ENCODE measurements around the gene PCGF5.
A peak's percentile ranks its signal among the peaks of the same experiment; 100 is the strongest.

Gene PCGF5

DNA sequence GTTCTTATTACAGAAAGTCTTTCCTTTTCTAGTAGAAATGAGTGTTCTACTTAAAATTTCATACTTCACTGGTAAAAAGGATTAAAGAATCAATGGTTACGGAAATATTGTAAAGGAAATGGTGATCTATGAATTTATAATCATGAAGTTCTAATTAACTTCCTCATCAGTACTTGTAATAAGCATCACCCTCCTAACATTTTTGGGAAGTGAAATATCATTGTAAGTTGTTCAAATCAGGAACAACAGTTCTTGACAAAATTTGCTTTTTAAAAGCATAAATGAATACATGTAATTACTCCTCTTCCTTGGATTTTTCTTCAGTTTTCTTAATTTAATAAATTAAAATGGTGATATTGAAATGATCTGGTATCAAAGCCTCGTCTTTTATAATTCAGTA lies 5.6 kb upstream of the PCGF5 start:
- H3K4me3 ChIP-seq (ENCODE audit: low read depth in 1 of 2, low read length in 2 of 2): no peak overlapping the region
- no peaks in the 10 kb centered on the region for H3K27me3 ChIP-seq (ENCODE audit: control insufficient read depth in 1 of 2, insufficient read depth in 2 of 2, low read length in 2 of 2)
- H3K27ac ChIP-seq (ENCODE audit: low read depth, low read length): no peak overlapping the region
- H3K4me1 ChIP-seq (ENCODE audit: insufficient read depth, low read length): no peaks in the 10 kb centered on the region
- no peaks in the 10 kb centered on the region for H3K9me3 ChIP-seq (ENCODE audit: low read length)
- no peaks in the 10 kb centered on the region for H3K36me3 ChIP-seq (ENCODE audit: insufficient read depth, low read length)
- H3K9ac ChIP-seq (ENCODE audit: low read length): no peak overlapping the region

DNA sequence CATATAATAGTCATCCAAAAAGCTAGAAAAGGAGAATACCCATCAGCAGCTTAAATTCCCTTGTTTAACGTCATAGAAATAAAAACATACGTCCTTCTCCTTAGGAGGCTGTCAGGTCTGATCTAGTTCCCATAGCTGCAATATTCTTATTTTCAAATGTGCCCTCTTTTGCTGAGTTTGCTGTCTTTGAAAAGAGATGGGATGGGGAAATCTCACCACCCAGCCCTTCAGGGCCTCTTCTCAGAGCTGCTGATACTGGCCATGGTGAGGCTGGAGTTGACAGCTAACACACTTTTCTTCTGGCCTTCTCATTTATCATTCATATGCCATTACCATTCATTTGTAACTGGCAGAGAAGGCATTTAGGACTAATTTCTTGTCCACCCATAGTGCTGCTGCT lies 5.1 kb upstream of the PCGF5 start:
- Histone ChIP-seq H3K27ac (ENCODE audit: low read depth, low read length) (no peak overlapping the region), H3K27me3 (ENCODE audit: control insufficient read depth in 1 of 2, insufficient read depth in 2 of 2, low read length in 2 of 2) (no peaks in the 10 kb centered on the region), H3K36me3 (ENCODE audit: insufficient read depth, low read length) (no peaks in the 10 kb centered on the region), H3K9me3 (ENCODE audit: low read length) (no peaks in the 10 kb centered on the region), H3K4me1 (ENCODE audit: insufficient read depth, low read length) (no peaks in the 10 kb centered on the region), H3K9ac (ENCODE audit: low read length) (no peak overlapping the region), H3K4me3 (ENCODE audit: low read depth in 1 of 2, low read length in 2 of 2) (no peak overlapping the region)

DNA sequence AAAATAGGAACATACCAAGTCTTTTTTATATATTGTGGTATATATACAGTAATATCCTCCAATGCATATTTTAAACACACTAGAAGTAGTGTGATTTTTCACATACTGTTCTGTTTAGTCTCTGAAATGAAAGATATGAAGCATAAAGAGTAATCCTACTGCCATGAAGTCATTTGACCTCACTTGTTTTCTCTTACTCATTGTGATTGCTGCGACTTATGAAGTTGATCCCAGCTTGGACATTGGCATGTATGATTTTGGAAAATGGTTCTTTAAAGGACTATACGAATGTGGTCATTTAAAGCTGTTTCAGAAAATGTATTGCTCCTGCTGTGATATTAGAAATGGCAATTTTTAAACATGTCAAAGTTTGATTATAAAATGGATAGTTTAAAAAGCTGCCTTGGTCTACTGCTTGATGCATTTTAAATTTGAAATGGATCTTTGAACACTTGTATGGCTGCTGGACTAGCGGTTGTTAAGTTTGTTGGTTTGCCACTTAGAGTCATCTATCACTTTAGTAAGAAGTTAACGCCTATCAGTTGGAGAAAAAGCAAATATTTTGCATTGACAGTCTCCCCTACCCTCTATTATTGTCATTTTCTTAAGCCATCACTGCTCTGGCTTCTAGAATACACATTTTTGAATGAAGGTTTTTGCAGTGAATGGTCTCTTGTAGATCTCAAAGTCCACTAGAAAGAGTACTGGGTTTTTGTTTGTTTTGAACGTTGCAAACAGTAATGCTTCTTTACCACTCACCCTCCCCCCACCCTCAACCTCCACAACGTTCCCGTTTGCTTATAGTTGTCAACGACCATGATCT lies 881 bp upstream of the PCGF5 start:
- H3K9me3 ChIP-seq (ENCODE audit: low read length): no peaks in the 10 kb centered on the region
- H3K9ac ChIP-seq (ENCODE audit: low read length): no peak overlapping the region
- H3K27me3 ChIP-seq (ENCODE audit: control insufficient read depth in 1 of 2, insufficient read depth in 2 of 2, low read length in 2 of 2): no peaks in the 10 kb centered on the region
- H3K27ac ChIP-seq (ENCODE audit: low read depth, low read length): peak overlapping the region; percentile 67
- peaks cover 30% of the 10 kb centered on the region for H3K4me1 ChIP-seq (ENCODE audit: insufficient read depth, low read length)
- peak overlapping the region in 1 of 2 donors; percentile 54 for H3K4me3 ChIP-seq (ENCODE audit: low read depth in 1 of 2, low read length in 2 of 2)
- H3K36me3 ChIP-seq (ENCODE audit: insufficient read depth, low read length): no peaks in the 10 kb centered on the region

DNA sequence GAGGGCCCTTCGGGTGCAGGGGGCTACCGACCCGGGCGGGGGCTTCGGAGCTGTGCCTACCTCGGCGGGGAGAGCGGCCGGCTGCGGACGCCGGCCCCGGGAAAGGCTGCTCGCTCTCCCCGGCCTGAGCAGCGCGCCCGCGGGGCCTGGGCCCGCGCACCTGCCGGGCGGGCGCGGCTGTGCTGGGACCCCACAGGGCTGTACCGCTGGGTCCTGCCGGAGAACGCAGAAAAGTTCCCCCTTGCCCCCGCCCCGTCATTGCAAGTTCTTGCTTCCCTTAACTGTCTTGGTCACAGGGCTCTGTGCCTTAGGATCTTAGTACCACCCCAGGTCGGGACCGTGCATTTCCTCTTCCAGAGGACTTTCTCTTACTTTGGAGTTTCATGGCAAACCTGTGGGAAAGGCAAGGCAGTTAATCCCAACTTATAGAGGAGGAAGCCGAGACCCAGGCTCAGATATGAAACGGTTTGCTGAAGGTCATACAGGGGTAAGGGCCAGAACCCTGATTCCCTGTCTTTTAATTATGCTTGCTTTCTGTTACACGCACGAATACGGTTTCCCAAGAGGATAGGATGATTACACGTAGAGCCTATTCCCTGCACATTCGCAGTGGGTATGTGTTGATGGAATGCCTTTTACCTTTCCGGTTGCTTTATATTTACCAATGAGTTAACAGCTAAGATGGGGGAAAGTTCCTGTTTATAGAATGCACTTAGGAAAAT lies 652 bp downstream of the PCGF5 start:
- H3K27ac ChIP-seq (ENCODE audit: low read depth, low read length): peak overlapping the region; percentile 73
- H3K9me3 ChIP-seq (ENCODE audit: low read length): no peaks in the 10 kb centered on the region
- no peaks in the 10 kb centered on the region for H3K36me3 ChIP-seq (ENCODE audit: insufficient read depth, low read length)
- no peaks in the 10 kb centered on the region for H3K27me3 ChIP-seq (ENCODE audit: control insufficient read depth in 1 of 2, insufficient read depth in 2 of 2, low read length in 2 of 2)
- peak overlapping the region; percentile 80 to 100 for H3K4me3 ChIP-seq (ENCODE audit: low read depth in 1 of 2, low read length in 2 of 2)
- peak overlapping the region; percentile 83 for H3K9ac ChIP-seq (ENCODE audit: low read length)
- peaks cover 31% of the 10 kb centered on the region for H3K4me1 ChIP-seq (ENCODE audit: insufficient read depth, low read length)

DNA sequence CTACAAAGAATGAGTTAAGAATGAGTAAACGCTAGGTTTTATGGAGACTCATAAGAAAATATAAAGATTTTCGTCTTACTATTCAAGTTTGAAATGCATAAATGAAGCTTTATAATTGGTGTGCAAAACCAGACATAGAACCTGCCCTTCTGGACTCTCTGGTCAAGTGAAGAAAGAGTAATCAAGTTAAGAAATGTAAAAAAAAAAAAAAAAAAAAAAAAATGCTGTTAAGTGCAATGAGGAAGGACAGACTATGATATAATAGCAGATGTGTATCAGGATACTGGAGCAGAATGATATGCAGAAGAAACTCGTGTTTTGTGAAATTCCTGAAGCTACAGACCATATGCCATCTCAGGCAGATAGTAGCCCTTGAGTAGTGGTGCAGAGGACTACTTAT lies 5.6 kb downstream of the PCGF5 start:
- no peak overlapping the region for H3K4me3 ChIP-seq (ENCODE audit: low read depth in 1 of 2, low read length in 2 of 2)
- peaks cover 35% of the 10 kb centered on the region for H3K4me1 ChIP-seq (ENCODE audit: insufficient read depth, low read length)

DNA sequence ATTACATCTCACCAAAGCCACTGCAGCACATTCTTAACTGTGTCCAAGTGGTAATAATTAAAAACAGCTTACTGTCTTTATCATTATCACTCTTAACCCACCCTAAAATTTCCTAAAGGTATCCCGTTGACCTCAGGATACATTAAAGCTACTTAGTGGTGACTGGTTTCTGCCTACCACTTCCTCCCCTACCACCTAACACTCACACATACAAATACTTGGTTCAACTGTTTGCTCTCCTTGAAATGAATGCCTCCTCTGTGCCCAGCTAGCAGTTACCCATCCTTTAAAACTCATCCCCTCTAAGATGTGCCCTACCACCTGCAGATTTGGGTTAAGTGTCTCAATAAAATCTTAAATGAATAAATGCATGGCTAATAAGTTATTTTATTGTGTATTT lies 7.1 kb downstream of the PCGF5 start:
- H3K4me1 ChIP-seq (ENCODE audit: insufficient read depth, low read length): peaks cover 22% of the 10 kb centered on the region
- no peaks in the 10 kb centered on the region for H3K27me3 ChIP-seq (ENCODE audit: control insufficient read depth in 1 of 2, insufficient read depth in 2 of 2, low read length in 2 of 2)
- H3K9ac ChIP-seq (ENCODE audit: low read length): no peak overlapping the region
- peaks cover 10% of the 10 kb centered on the region for H3K36me3 ChIP-seq (ENCODE audit: insufficient read depth, low read length)
- no peak overlapping the region for H3K27ac ChIP-seq (ENCODE audit: low read depth, low read length)
- H3K4me3 ChIP-seq (ENCODE audit: low read depth in 1 of 2, low read length in 2 of 2): no peak overlapping the region
- H3K9me3 ChIP-seq (ENCODE audit: low read length): no peaks in the 10 kb centered on the region

More for the DNA sequence above, 5.6 kb downstream of the PCGF5 start:
- H3K9me3 ChIP-seq (ENCODE audit: low read length): no peaks in the 10 kb centered on the region
- H3K36me3 ChIP-seq (ENCODE audit: insufficient read depth, low read length): peaks cover 10% of the 10 kb centered on the region
- no peak overlapping the region for H3K9ac ChIP-seq (ENCODE audit: low read length)
- H3K27me3 ChIP-seq (ENCODE audit: control insufficient read depth in 1 of 2, insufficient read depth in 2 of 2, low read length in 2 of 2): no peaks in the 10 kb centered on the region
- H3K27ac ChIP-seq (ENCODE audit: low read depth, low read length): no peak overlapping the region

DNA sequence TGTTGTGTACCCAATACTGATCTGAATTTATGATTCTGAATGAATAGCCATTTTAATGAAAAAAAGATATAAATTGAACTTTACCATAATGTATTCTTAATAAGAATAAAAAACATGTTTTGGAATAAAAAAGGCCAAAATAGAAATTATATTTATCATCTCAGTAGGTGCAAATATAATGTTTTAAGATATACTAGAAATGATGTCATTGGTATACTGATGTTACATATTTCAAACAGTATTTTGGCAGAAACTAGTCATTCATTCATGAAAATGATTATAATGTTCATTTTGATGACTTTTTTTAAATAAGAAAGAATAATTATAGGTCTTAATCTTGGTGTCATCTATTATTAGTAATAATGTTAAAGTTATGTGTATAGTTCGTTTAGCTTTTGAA lies 9.2 kb downstream of the PCGF5 start:
- Histone ChIP-seq H3K36me3 (ENCODE audit: insufficient read depth, low read length) (peaks cover 10% of the 10 kb centered on the region), H3K27me3 (ENCODE audit: control insufficient read depth in 1 of 2, insufficient read depth in 2 of 2, low read length in 2 of 2) (no peaks in the 10 kb centered on the region), H3K27ac (ENCODE audit: low read depth, low read length) (no peak overlapping the region), H3K9ac (ENCODE audit: low read length) (no peak overlapping the region), H3K4me3 (ENCODE audit: low read depth in 1 of 2, low read length in 2 of 2) (no peak overlapping the region), H3K4me1 (ENCODE audit: insufficient read depth, low read length) (peaks cover 4% of the 10 kb centered on the region), H3K9me3 (ENCODE audit: low read length) (no peaks in the 10 kb centered on the region)

DNA sequence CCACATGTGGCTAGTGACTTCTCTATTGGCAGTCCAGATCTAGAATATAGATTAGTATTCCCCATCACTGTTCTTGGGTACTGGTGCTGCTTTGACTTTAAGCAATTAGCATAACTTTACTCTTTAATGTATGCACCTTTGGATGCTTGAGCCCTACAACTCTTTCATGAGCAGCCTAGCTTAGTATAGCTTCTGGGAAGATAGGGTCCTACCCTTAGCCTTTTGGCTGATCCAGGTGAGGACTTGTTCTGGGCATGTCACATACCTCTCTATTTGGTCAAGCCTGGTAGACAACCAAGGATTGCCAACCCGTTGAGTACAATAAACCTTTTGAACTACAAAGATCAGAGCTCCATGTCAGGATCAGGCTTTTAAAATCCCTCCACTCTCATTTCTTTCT lies 17.7 kb downstream of the PCGF5 start:
- Histone ChIP-seq H3K4me1 (ENCODE audit: insufficient read depth, low read length) (no peaks in the 10 kb centered on the region), H3K36me3 (ENCODE audit: insufficient read depth, low read length) (no peaks in the 10 kb centered on the region), H3K27me3 (ENCODE audit: control insufficient read depth in 1 of 2, insufficient read depth in 2 of 2, low read length in 2 of 2) (no peaks in the 10 kb centered on the region), H3K27ac (ENCODE audit: low read depth, low read length) (no peak overlapping the region), H3K9me3 (ENCODE audit: low read length) (no peaks in the 10 kb centered on the region), H3K4me3 (ENCODE audit: low read depth in 1 of 2, low read length in 2 of 2) (no peak overlapping the region), H3K9ac (ENCODE audit: low read length) (no peak overlapping the region)

DNA sequence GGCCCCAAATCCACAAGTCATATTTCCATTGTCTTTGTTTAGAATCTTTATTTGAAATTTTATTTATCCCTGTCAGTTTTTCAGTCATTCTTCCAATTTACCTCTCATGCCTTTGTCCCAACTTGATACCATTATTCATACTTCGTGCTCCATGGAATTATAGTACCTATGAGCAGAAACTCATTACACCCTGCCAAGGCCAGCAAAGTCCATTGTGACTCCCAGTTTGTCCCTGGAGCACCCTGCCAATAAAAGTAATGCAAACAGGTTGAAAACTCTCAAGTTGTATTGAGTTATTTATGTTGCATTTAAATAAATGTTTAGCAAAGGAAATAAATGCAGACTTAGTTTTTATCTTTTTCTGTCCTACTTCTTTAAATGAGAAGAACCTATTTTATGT lies 19.3 kb downstream of the PCGF5 start:
- Histone ChIP-seq H3K36me3 (ENCODE audit: insufficient read depth, low read length) (no peaks in the 10 kb centered on the region), H3K9me3 (ENCODE audit: low read length) (no peaks in the 10 kb centered on the region), H3K27me3 (ENCODE audit: control insufficient read depth in 1 of 2, insufficient read depth in 2 of 2, low read length in 2 of 2) (no peaks in the 10 kb centered on the region), H3K4me1 (ENCODE audit: insufficient read depth, low read length) (no peaks in the 10 kb centered on the region), H3K9ac (ENCODE audit: low read length) (no peak overlapping the region), H3K4me3 (ENCODE audit: low read depth in 1 of 2, low read length in 2 of 2) (no peak overlapping the region), H3K27ac (ENCODE audit: low read depth, low read length) (no peak overlapping the region)

DNA sequence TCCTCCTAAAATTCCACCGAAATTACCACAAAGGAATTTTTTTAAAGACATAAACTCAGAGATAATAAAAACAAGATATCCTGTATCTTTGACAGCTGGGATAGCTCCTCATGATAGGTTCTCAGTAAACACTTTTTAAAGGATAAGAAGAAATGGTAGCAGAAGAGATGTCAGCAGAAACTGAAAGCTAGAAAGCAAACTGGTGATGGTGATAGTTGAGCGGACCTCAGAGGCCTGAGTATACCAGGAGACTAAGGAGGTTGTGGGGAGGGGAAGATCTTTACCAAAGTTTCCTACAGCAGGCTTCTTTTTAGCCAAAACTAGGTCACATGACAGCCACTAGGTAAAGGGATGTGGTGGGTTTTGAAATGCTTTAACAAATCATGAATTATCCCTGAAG lies 22.5 kb downstream of the PCGF5 start:
- H3K9me3 ChIP-seq (ENCODE audit: low read length): no peaks in the 10 kb centered on the region
- H3K27ac ChIP-seq (ENCODE audit: low read depth, low read length): no peak overlapping the region
- no peaks in the 10 kb centered on the region for H3K27me3 ChIP-seq (ENCODE audit: control insufficient read depth in 1 of 2, insufficient read depth in 2 of 2, low read length in 2 of 2)
- H3K36me3 ChIP-seq (ENCODE audit: insufficient read depth, low read length): no peaks in the 10 kb centered on the region
- H3K4me1 ChIP-seq (ENCODE audit: insufficient read depth, low read length): peaks cover 5% of the 10 kb centered on the region
- no peak overlapping the region for H3K4me3 ChIP-seq (ENCODE audit: low read depth in 1 of 2, low read length in 2 of 2)
- no peak overlapping the region for H3K9ac ChIP-seq (ENCODE audit: low read length)

DNA sequence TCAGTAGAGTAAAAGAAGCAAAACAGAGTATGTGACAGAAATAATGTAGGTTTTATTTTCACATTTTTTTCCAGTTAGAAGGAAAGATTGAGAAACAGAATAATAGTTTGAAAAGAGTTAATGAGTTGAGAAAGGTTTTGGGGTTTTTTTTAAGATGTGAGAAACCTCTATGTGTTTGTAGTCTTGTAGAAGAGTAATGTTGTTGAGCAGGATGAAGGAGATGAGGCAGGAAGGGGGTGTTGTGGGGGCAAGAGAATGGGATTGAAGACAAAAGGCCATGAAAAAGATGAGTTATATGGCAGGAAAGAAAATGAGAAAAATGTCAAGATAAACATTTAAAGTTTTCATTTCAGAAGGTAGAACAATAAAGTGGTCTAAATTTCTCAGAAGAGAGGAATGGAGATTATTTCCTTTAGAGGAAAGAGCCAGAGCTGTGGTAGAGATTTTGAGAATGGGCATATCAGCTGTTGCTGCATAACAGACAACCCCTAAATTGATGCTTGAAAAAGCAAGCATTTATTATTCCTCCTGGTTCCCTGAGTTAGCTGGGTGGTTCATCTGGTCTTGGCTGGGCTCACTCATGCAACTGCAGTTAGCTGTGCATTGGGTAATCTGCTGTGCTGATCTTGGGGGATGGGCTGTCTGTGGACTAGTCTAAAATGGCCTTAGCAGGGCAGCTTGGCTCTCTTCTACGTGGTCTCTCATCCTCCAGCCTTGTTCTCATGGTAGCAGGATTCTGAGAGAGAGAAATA lies 27.1 kb downstream of the PCGF5 start:
- Histone ChIP-seq H3K27me3 (ENCODE audit: control insufficient read depth in 1 of 2, insufficient read depth in 2 of 2, low read length in 2 of 2) (no peaks in the 10 kb centered on the region), H3K27ac (ENCODE audit: low read depth, low read length) (no peak overlapping the region), H3K36me3 (ENCODE audit: insufficient read depth, low read length) (no peaks in the 10 kb centered on the region), H3K4me3 (ENCODE audit: low read depth in 1 of 2, low read length in 2 of 2) (no peak overlapping the region), H3K4me1 (ENCODE audit: insufficient read depth, low read length) (peaks cover 5% of the 10 kb centered on the region), H3K9ac (ENCODE audit: low read length) (no peak overlapping the region), H3K9me3 (ENCODE audit: low read length) (no peaks in the 10 kb centered on the region)

All from muscle layer of colon (tissue), 2 donors.